ENCODE data around the gene ALAD. TPM values are rescaled to one million over a fixed set of nuclear protein-coding genes. Genes with fewer than 3 reads are reported as not detected.

ALAD gene
- total and polyA plus RNA-seq, 4 donors = 40.2 to 258 (median 74.2) TPM

GRCh38 chr9:113436728-113437515 is 35.8 kb upstream of the ALAD start:
- Histone ChIP-seq H3K27me3 (ENCODE audit: control insufficient read depth in 4 of 4, insufficient read depth in 4 of 4, low read length in 3 of 4) (no peaks in the 10 kb centered on the region), H3K9ac (ENCODE audit: low read depth in 1 of 2, low read length in 2 of 2) (no peak overlapping the region), H3K36me3 (ENCODE audit: control insufficient read depth in 4 of 4, insufficient read depth in 3 of 4, low read depth in 1 of 4, low read length in 3 of 4) (no peaks in the 10 kb centered on the region), H3K27ac (ENCODE audit: low read depth in 1 of 2, low read length in 2 of 2) (no peak overlapping the region), H3K4me3 (ENCODE audit: low read depth in 1 of 3, low read length in 3 of 3) (no peak overlapping the region), H3K9me3 (ENCODE audit: control insufficient read depth in 4 of 4, low read length in 3 of 4) (no peaks in the 10 kb centered on the region), H3K4me1 (ENCODE audit: control insufficient read depth in 4 of 4, insufficient read depth in 4 of 4, low read length in 3 of 4) (no peaks in the 10 kb centered on the region)
- DNase-seq (ENCODE audit: low spot score) = no peak
- 91% methylated on average over 4 of the region's 4 CpGs for WGBS
- no peak for TF ChIP-seq ATF3 (IDR thresholded peaks at IDR 0.05)
- TF ChIP-seq FOXA1 (IDR thresholded peaks at IDR 0.05) = no peak
- no peak for TF ChIP-seq SP1 (IDR thresholded peaks at IDR 0.05)
- TF ChIP-seq JUND (IDR thresholded peaks at IDR 0.05) = no peak
- TF ChIP-seq RXRA (IDR thresholded peaks at IDR 0.05) = no peak
- no peak for TF ChIP-seq HNF4G (IDR thresholded peaks at IDR 0.05)
- TF ChIP-seq NR2F2 (IDR thresholded peaks at IDR 0.05) = no peak
- no peak for TF ChIP-seq MAX (IDR thresholded peaks at IDR 0.05)
- no peak for TF ChIP-seq TAF1 (conservative IDR thresholded peaks at IDR 0.05)
- no peak for TF ChIP-seq RAD21 (IDR thresholded peaks at IDR 0.05)
- no peak for TF ChIP-seq REST (IDR thresholded peaks at IDR 0.05)
- TF ChIP-seq YY1 (IDR thresholded peaks at IDR 0.05) = no peak
- no peak for TF ChIP-seq EGR1 (IDR thresholded peaks at IDR 0.05; ENCODE audit: low read depth in 2 of 2)
- TF ChIP-seq CTCF (IDR thresholded peaks at IDR 0.05; ENCODE audit: low read depth, low read length, missing input control) = no peak
- no peak for TF ChIP-seq ZBTB33 (IDR thresholded peaks at IDR 0.05)
- no peak for TF ChIP-seq HNF4A (conservative IDR thresholded peaks at IDR 0.05)
